ENCODE results near the gene LDB2.

DNA sequence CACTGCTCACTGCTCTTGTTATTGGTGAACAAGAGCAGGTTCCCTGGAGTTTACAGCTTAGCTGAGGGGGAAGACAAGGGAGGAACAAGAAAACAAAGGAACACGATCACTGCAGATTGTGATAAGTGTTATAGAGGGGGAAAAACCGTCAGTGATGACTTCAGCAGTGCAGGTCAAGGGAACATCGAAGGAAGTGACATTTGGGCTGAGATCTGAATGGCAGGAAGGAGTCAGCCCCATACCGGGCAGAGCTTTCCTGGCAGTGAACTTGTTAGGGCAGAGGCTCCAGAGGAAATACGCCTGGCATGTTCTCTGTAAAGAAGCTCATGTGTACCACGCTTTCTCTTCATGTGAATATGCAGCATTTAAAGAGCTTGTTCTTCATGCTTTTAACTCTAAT, 78.1 kb downstream of the LDB2 start:
- TF ChIP-seq, protein P1, sequence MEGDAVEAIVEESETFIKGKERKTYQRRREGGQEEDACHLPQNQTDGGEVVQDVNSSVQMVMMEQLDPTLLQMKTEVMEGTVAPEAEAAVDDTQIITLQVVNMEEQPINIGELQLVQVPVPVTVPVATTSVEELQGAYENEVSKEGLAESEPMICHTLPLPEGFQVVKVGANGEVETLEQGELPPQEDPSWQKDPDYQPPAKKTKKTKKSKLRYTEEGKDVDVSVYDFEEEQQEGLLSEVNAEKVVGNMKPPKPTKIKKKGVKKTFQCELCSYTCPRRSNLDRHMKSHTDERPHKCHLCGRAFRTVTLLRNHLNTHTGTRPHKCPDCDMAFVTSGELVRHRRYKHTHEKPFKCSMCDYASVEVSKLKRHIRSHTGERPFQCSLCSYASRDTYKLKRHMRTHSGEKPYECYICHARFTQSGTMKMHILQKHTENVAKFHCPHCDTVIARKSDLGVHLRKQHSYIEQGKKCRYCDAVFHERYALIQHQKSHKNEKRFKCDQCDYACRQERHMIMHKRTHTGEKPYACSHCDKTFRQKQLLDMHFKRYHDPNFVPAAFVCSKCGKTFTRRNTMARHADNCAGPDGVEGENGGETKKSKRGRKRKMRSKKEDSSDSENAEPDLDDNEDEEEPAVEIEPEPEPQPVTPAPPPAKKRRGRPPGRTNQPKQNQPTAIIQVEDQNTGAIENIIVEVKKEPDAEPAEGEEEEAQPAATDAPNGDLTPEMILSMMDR (IDR thresholded peaks at IDR 0.05; ENCODE audit: control extremely low read depth in 1 of 3, insufficient read depth in 1 of 3, low read depth in 1 of 3, low read length in 3 of 3) = no peak
- no peak for TF ChIP-seq SUZ12 (IDR thresholded peaks at IDR 0.05; ENCODE audit: low read length)
- no peak for TF ChIP-seq POLR2AphosphoS5 (IDR thresholded peaks at IDR 0.05; ENCODE audit: low read depth, low read length)
- TF ChIP-seq TCF12 (IDR thresholded peaks at IDR 0.05; ENCODE audit: low read depth, low read length) = no peak
- no peak for TF ChIP-seq EZH2 (IDR thresholded peaks at IDR 0.05; ENCODE audit: low read depth, low read length, severe bottlenecking)
- TF ChIP-seq EP300 (IDR thresholded peaks at IDR 0.05; ENCODE audit: borderline replicate concordance in 1 of 2, low read depth in 2 of 2, low read length in 2 of 2) = no peak
- TF ChIP-seq RFX5 (IDR thresholded peaks at IDR 0.05; ENCODE audit: borderline replicate concordance, low read depth, low read length) = no peak

Data from H1 (cell line).